ENCODE results near the gene THAP8. TPM values are rescaled to one million over a fixed set of nuclear protein-coding genes. Genes with fewer than 3 reads are reported as not detected.

Gene THAP8
- total RNA-seq, 2 experiments from 2014 or later, result 0.38 to 0.53 TPM

- no peaks in the 10 kb centered on the region for H3K36me3 Mint-ChIP-seq (ENCODE audit: low read depth)
- no peak for DNase-seq
- intact Hi-C loops (cut with DNase I, micrococcal nuclease), result no loop called here
- peaks cover 6% of the 10 kb centered on the region for H3K36me3 ChIP-seq (ENCODE audit: insufficient read depth, low read length)
- no peak overlapping the region for H3K4me3 Mint-ChIP-seq
- ChIA-PET CTCF (no interaction called here), POLR2A (interaction anchor here (1.0 to 1.4 kb wide), 2 partner anchors 24 to 45 kb away, joined by 3 read pairs; no protein-coding TSS in a partner anchor)
- no peak for TF ChIP-seq CTCF (IDR thresholded peaks at IDR 0.05)
- no peak overlapping the region for H3K27ac Mint-ChIP-seq
- no peaks in the 10 kb centered on the region for H3K9me3 ChIP-seq (ENCODE audit: control insufficient read depth in 1 of 2, insufficient read depth in 1 of 2, low read length in 2 of 2)
- H3K4me1 Mint-ChIP-seq (ENCODE audit: low read depth), result no peaks in the 10 kb centered on the region
- H3K4me3 ChIP-seq (ENCODE audit: low read length), result no peak overlapping the region
- H3K27me3 ChIP-seq (ENCODE audit: control insufficient read depth in 1 of 2, insufficient read depth in 2 of 2, low read length in 2 of 2), result no peaks in the 10 kb centered on the region
- no peaks in the 10 kb centered on the region for H3K4me1 ChIP-seq (ENCODE audit: insufficient read depth, low read length)
- no peaks in the 10 kb centered on the region for H3K9me3 Mint-ChIP-seq
- no peak for ATAC-seq (ENCODE audit: poor library complexity)
- no peaks in the 10 kb centered on the region for H3K27me3 Mint-ChIP-seq
- H3K27ac ChIP-seq (ENCODE audit: low read depth in 1 of 2, low read length in 2 of 2), result no peak overlapping the region
These were observed 30.3 kb upstream of the THAP8 start for GRCh38 chr19:36084231-36085009.

GRCh38 chr19:36082916-36083315 is 28.8 kb upstream of the THAP8 start:
- no peak for TF ChIP-seq CTCF (IDR thresholded peaks at IDR 0.05)
- Histone ChIP-seq H3K27me3 (ENCODE audit: control insufficient read depth in 1 of 2, insufficient read depth in 2 of 2, low read length in 2 of 2) (no peaks in the 10 kb centered on the region), H3K36me3 (ENCODE audit: insufficient read depth, low read length) (peaks cover 3% of the 10 kb centered on the region), H3K27ac (ENCODE audit: low read depth in 1 of 2, low read length in 2 of 2) (no peak overlapping the region), H3K4me3 (ENCODE audit: low read length) (no peak overlapping the region), H3K9me3 (ENCODE audit: control insufficient read depth in 1 of 2, insufficient read depth in 1 of 2, low read length in 2 of 2) (no peaks in the 10 kb centered on the region), H3K4me1 (ENCODE audit: insufficient read depth, low read length) (no peaks in the 10 kb centered on the region)
- no peak overlapping the region for H3K27ac Mint-ChIP-seq
- ATAC-seq (ENCODE audit: poor library complexity), result no peak
- ChIA-PET POLR2A (interaction anchor here (1.4 kb wide), 1 partner anchor 25 kb away, joined by 3 read pairs; no protein-coding TSS in a partner anchor), CTCF (no interaction called here)
- no peaks in the 10 kb centered on the region for H3K36me3 Mint-ChIP-seq (ENCODE audit: low read depth)
- intact Hi-C loops (cut with DNase I, micrococcal nuclease), result no loop called here
- DNase-seq, result no peak
- no peaks in the 10 kb centered on the region for H3K27me3 Mint-ChIP-seq
- H3K9me3 Mint-ChIP-seq, result no peaks in the 10 kb centered on the region
- no peaks in the 10 kb centered on the region for H3K4me1 Mint-ChIP-seq (ENCODE audit: low read depth)
- no peak overlapping the region for H3K4me3 Mint-ChIP-seq

- TF ChIP-seq CTCF (IDR thresholded peaks at IDR 0.05), result no peak
- intact Hi-C loops (cut with DNase I, micrococcal nuclease), result no loop called here
- no peak overlapping the region for H3K27ac ChIP-seq (ENCODE audit: low read depth in 1 of 2, low read length in 2 of 2)
- no peaks in the 10 kb centered on the region for H3K27me3 ChIP-seq (ENCODE audit: control insufficient read depth in 1 of 2, insufficient read depth in 2 of 2, low read length in 2 of 2)
- peaks cover 3% of the 10 kb centered on the region for H3K36me3 ChIP-seq (ENCODE audit: insufficient read depth, low read length)
- H3K4me1 Mint-ChIP-seq (ENCODE audit: low read depth), result no peaks in the 10 kb centered on the region
- H3K27me3 Mint-ChIP-seq, result no peaks in the 10 kb centered on the region
- H3K4me1 ChIP-seq (ENCODE audit: insufficient read depth, low read length), result no peaks in the 10 kb centered on the region
- H3K4me3 Mint-ChIP-seq, result no peak overlapping the region
- H3K36me3 Mint-ChIP-seq (ENCODE audit: low read depth), result no peaks in the 10 kb centered on the region
- no peak overlapping the region for H3K27ac Mint-ChIP-seq
- no peak for ATAC-seq (ENCODE audit: poor library complexity)
- DNase-seq, result no peak
- ChIA-PET CTCF (no interaction called here), POLR2A (no interaction called here)
- no peak overlapping the region for H3K4me3 ChIP-seq (ENCODE audit: low read length)
- H3K9me3 Mint-ChIP-seq, result no peaks in the 10 kb centered on the region
- H3K9me3 ChIP-seq (ENCODE audit: control insufficient read depth in 1 of 2, insufficient read depth in 1 of 2, low read length in 2 of 2), result no peaks in the 10 kb centered on the region
These were observed 27.8 kb upstream of the THAP8 start for GRCh38 chr19:36081894-36082293.

Measured in CD4-positive, alpha-beta T cell (primary cell).